ENCODE results near the gene EDEM3. TPM values are rescaled to one million over a fixed set of nuclear protein-coding genes. Genes with fewer than 3 reads are reported as not detected.
"Not testable (repeated sequence)": the region's sequence is repeated elsewhere in the genome, so short reads cannot be mapped to it uniquely, and the experiment has no call there.

Gene EDEM3
- total RNA-seq, 4 donors from 2014 or later = 28.1 to 57.0 (median 42.7) TPM

- intact Hi-C loops (cut with DNase I; ENCODE audit: low total_unique reads) (no loop called here), in situ Hi-C loops (cut with MboI; ENCODE audit: low pct_ligation_motif_present in 1 of 4, low pct_unique_long_range_greater_than_20kb in 1 of 4, low sequenced_read_pairs in 3 of 4) (loop anchor here in 1 of 4 donors (10.0 kb wide), 1 partner anchor 600 kb away; no protein-coding TSS in a partner anchor)
- peaks cover 0 to 9% of the 10 kb centered on the region in 2 donors for H3K9me3 ChIP-seq
- 58 to 60% methylated on average over 1 to 11 of the region's 11 CpGs for WGBS, 2 donors (ENCODE audit: low coverage in 1 of 2)
- H3K4me3 ChIP-seq = no peak overlapping the region
- TF ChIP-seq CTCF (IDR thresholded peaks at IDR 0.05) (no peak), POLR2AphosphoS5 (IDR thresholded peaks at IDR 0.05) (no peak), EP300 (IDR thresholded peaks at IDR 0.05; ENCODE audit: low read depth) (no peak), POLR2A (IDR thresholded peaks at IDR 0.05) (no peak)
- no peaks in the 10 kb centered on the region for H3K36me3 ChIP-seq
- peak; percentile 14 for DNase-seq
- H3K27me3 ChIP-seq = no peaks in the 10 kb centered on the region
- no peak overlapping the region for H3K27ac ChIP-seq
- no peaks in the 10 kb centered on the region for H3K4me1 ChIP-seq
Observed at GRCh38 chr1:184684285-184685074, 70.2 kb downstream of the EDEM3 start.

GRCh38 chr1:184682956-184683355 is 71.7 kb downstream of the EDEM3 start:
- TF ChIP-seq EP300 (IDR thresholded peaks at IDR 0.05; ENCODE audit: low read depth) (no peak), POLR2A (IDR thresholded peaks at IDR 0.05) (no peak), POLR2AphosphoS5 (IDR thresholded peaks at IDR 0.05) (no peak), CTCF (IDR thresholded peaks at IDR 0.05) (no peak)
- Histone ChIP-seq H3K9me3 (peaks cover 0 to 9% of the 10 kb centered on the region in 2 donors), H3K36me3 (no peaks in the 10 kb centered on the region), H3K27me3 (no peaks in the 10 kb centered on the region), H3K27ac (no peak overlapping the region), H3K4me3 (no peak overlapping the region), H3K4me1 (no peaks in the 10 kb centered on the region)
- intact Hi-C loops (cut with DNase I; ENCODE audit: low total_unique reads) = no loop called here
- 81 to 94% methylated on average over 3 of the region's 3 CpGs for WGBS, 2 donors (ENCODE audit: low coverage in 1 of 2)
- in situ Hi-C loops (cut with MboI; ENCODE audit: low pct_ligation_motif_present in 1 of 4, low pct_unique_long_range_greater_than_20kb in 1 of 4, low sequenced_read_pairs in 3 of 4) = loop anchor here in 1 of 4 donors (10.0 kb wide), 1 partner anchor 598 kb away; no protein-coding TSS in a partner anchor
- DNase-seq = no peak

GRCh38 chr1:184680611-184681225 is 73.9 kb downstream of the EDEM3 start:
- intact Hi-C loops (cut with DNase I; ENCODE audit: low total_unique reads) = not testable (repeated sequence)

GRCh38 chr1:184679472-184679871 is 75.2 kb downstream of the EDEM3 start:
- H3K36me3 ChIP-seq; H3K27me3 ChIP-seq; in situ Hi-C loops (cut with MboI; ENCODE audit: low pct_ligation_motif_present in 1 of 4, low pct_unique_long_range_greater_than_20kb in 1 of 4, low sequenced_read_pairs in 3 of 4); DNase-seq; H3K27ac ChIP-seq; H3K4me1 ChIP-seq; H3K4me3 ChIP-seq; H3K9me3 ChIP-seq; intact Hi-C loops (cut with DNase I; ENCODE audit: low total_unique reads): not testable (repeated sequence)
- WGBS, 2 donors (ENCODE audit: low coverage in 1 of 2) = 73 to 81% methylated on average over 3 of the region's 3 CpGs

More at GRCh38 chr1:184680611-184681225, 73.9 kb downstream of the EDEM3 start:
- DNase-seq, H3K4me1 ChIP-seq, H3K27ac ChIP-seq, H3K27me3 ChIP-seq, H3K4me3 ChIP-seq, H3K9me3 ChIP-seq, H3K36me3 ChIP-seq: not testable (repeated sequence)
- in situ Hi-C loops (cut with MboI; ENCODE audit: low pct_ligation_motif_present in 1 of 4, low pct_unique_long_range_greater_than_20kb in 1 of 4, low sequenced_read_pairs in 3 of 4) = loop anchor here in 1 of 4 donors (10.0 kb wide), 1 partner anchor 596 kb away; no protein-coding TSS in a partner anchor
- 85 to 91% methylated on average over 5 of the region's 5 CpGs for WGBS, 2 donors (ENCODE audit: low coverage in 1 of 2)

- no peaks in the 10 kb centered on the region for H3K36me3 ChIP-seq
- no peaks in the 10 kb centered on the region for H3K27me3 ChIP-seq
- H3K4me1 ChIP-seq = no peaks in the 10 kb centered on the region
- in situ Hi-C loops (cut with MboI; ENCODE audit: low pct_ligation_motif_present in 1 of 4, low pct_unique_long_range_greater_than_20kb in 1 of 4, low sequenced_read_pairs in 3 of 4) = no loop called here
- no peak overlapping the region for H3K27ac ChIP-seq
- DNase-seq = no peak
- no peak overlapping the region for H3K4me3 ChIP-seq
- intact Hi-C loops (cut with DNase I; ENCODE audit: low total_unique reads) = no loop called here
- peaks cover 0 to 9% of the 10 kb centered on the region in 2 donors for H3K9me3 ChIP-seq
- no peak for TF ChIP-seq EP300 (IDR thresholded peaks at IDR 0.05; ENCODE audit: low read depth)
- no peak for TF ChIP-seq POLR2A (IDR thresholded peaks at IDR 0.05)
- TF ChIP-seq CTCF (IDR thresholded peaks at IDR 0.05) = no peak
- TF ChIP-seq POLR2AphosphoS5 (IDR thresholded peaks at IDR 0.05) = no peak
Observed at GRCh38 chr1:184677344-184677743, 77.3 kb downstream of the EDEM3 start.

Data from transverse colon (tissue), 4 donors.